HG03108 (cell line): ENCODE measurements around the gene CEP55.

Experiments used
- ATAC-seq: cut with Tn5 transposase; IDR thresholded peaks from one replicate; pipeline ENCODE4 v1.9.1; 2021; ENCODE audit warnings: moderate library complexity; ENCODE audit not compliant: unreplicated experiment

Gene CEP55

GRCh38 chr10:93468461-93469213, 27.8 kb upstream of the CEP55 start:
- ATAC-seq = no peak

GRCh38 chr10:93469454-93469853, 27.0 kb upstream of the CEP55 start:
- no peak for ATAC-seq

DNA sequence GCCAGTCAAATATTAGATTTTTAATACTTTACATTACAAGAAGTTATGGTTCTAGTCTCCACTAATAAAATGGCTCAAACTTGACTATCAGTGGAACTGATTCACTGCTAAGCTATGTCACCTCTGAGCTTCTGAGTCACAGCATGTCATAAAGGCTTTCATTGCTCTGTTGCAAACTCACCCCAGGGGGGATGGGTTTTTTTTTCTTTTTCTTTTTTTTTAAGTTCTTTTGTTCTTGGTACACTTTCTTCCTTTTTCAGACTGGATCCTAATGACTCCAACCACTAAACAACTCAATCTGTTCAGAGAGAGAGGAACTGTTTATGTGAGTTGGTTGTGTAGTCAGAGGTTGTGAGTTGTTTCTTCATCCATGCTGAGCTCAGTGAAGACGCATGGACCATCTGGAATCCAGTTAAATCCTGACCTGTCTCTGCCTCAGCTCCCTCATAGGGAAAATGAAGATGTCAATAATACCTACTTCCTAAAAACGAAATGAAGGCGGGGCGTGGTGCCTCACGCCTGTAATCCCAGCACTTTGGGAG, 25.2 kb upstream of the CEP55 start:
- ATAC-seq = no peak

DNA sequence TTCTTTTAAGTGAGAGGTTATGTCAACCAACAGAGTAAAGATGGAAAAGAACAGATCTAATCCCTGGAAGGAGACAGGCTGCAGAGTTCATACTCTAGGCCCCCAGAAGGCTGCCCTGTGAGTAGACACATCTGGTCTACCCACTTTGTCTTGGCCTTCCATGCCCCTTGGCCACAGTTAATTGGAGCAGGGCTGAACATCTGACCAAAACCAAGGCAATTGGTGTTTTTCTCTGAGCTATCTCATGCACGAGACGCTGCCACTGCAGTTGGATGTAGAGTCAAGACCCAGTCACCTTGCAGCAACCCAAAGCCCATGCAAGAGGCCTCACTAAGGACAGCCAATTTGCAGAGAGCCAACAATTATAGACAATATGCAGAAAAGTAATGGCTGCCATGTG, 23.3 kb upstream of the CEP55 start:
- no peak for ATAC-seq

DNA sequence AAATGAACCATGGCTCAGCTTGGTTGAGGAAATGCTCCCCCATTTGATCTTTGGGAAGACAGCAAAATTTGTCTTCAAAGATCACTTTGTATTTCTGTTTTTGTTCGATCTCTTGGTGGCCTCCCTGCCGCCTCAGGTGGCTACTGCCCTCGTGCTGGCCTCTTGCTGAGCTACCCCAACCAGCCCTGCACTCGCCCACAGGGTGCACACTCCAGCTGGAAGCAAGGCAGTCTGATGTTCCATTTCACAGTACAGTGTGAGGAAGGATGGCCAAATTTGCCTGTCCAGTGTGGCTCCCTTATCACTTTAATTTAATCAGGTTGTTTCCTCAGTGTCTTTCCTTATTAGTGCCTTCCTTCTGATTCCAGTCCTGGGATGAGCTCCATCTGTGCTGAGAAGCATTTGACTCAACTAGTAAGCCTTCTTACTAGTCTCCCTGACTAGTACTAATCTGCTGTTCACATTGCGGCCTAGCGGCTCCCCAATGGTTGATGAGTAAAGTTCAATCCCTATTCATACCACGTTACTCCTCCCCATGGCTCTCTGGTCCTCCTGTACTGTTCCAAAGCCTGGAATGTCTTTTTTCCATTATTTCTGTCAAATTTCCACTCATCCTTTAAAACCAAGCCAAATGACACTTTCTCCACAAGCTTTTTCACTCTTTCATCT, 22.5 kb upstream of the CEP55 start:
- ATAC-seq = no peak

- no peak for ATAC-seq
Measured at GRCh38 chr10:93475227-93475626, 21.2 kb upstream of the CEP55 start.

GRCh38 chr10:93475871-93476270, 20.5 kb upstream of the CEP55 start:
- ATAC-seq = no peak

GRCh38 chr10:93476756-93477155, 19.7 kb upstream of the CEP55 start:
- no peak for ATAC-seq

GRCh38 chr10:93478873-93479272, 17.5 kb upstream of the CEP55 start:
- no peak for ATAC-seq

DNA sequence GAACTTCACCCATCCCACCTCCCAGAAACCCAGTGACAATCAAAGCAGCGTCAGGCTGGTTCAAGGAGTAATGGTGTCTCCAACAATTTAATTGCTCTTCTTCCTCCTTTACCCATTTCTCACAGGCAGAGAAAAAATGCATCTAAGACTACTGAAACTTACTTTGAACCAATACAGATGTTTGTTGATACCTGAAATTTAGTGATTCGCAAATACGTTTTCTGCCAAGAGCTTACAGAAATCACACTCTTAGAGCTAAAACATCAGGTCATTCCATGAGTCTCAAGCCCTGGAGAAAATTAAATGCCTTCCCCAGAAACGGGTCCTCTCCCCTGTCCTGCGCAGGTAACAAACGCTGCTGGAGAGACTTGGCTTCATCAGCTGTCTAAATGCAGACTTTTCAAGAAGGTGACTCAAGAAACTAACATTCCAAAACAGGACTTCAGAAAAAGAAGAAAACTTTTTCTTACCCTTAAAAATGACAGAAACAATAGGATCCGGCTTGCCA, 14.7 kb upstream of the CEP55 start:
- ATAC-seq = no peak

- peak; percentile 69 for ATAC-seq
Measured at GRCh38 chr10:93482145-93482834, 14.1 kb upstream of the CEP55 start, which contains the start of gene MYOF. Gene MYOF, minus strand, starts transcription at chr10:93482334. Its CDS starts 140 bp downstream, at chr10:93482194.

- ATAC-seq = no peak
Measured at GRCh38 chr10:93485690-93486089, 10.7 kb upstream of the CEP55 start.

- no peak for ATAC-seq
Measured at GRCh38 chr10:93488956-93489528, 7.4 kb upstream of the CEP55 start.

DNA sequence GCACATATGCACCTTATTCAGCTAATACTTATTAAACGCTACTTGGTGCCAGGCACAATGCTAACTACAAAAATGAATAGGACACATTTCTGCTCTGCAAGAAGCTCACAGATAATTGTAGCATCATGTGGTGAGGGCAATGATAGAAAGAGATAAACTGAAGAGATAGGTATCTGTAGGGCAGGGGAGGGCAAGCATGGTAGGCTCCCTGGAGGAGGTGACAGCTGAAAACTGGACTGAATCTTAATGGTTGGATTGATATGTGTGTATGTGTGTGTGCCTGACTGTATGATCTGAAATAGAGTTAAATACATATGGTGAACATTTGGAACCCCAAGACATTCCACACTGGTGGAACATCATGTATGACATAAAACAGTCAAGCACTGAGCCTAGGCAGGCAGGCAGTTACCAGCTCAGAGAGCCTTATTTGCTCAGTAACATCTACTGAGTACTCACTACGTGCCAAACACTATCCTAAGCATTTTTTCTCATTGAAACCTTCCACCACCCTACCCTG, 4.8 kb upstream of the CEP55 start:
- no peak for ATAC-seq

DNA sequence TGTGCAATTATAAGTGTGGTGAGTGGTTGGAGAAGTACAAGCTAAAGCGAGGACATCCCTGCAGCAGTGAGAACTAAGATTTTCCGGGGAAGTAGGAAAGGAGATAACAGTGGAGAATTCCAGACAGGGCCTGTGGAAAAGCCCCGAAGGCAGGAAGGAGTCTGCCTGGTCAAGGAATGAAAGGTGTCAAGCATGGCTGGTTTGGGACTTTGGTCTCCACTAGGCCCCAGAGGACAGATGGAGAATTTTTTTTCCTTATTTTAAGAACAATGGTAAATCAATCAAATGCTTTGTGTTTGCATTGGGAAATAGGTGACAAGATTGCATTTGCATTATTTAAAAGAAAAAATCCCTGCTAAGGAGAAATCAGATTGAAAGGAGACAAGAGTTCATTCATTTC, 3.2 kb upstream of the CEP55 start:
- ATAC-seq = no peak

DNA sequence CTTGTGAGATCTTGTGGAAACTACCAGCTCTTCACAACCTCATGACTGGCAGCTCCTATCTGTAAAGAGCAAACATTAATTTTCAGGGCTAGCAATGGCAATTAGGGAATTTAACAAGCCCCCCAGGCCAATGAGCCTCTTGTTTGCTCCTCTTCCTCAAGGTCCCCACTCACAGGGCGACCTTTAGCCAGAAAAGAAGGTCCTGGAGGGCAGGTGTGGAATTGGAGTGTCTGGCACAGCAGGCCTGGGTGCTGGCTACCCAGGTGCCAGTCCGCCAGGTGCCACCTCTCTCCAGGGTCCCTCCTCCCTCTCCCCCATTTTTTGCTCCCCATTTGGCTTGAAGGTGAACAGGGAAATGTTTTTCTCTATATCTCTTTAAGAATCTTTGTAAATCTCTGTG, 1.9 kb upstream of the CEP55 start:
- ATAC-seq = no peak

DNA sequence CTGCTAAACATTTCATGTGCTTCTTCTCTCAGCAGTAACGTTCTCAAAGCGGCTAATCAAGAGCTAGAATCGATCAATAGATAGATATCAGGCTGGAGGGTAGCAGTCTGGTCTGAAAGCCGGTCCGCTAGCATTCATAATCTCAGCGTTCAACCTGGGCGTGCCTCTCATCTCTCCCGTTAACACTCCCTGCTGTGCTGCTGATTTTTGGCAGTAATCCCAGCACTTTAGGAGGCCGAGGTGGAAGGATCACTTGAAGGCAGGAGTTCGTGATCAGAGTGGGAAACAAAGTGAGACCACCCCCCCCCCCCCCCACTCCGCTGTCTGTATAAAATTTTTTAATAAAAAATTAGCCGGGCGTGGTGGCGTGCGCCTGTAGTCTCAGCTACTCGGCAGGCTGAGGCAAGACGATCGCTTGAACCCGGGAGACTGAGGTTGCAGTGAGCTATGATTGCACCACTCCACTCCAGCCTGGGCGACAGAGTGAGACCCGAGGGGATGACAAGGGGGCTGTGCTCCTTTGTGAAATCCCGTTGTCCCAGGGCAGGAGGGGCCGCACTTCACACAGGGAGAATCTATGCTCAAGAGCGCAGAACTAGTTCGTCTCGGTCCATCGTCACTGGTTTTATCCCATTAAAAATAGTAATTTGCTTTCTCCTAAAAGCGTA, 624 bp upstream of the CEP55 start:
- peak; percentile 10 for ATAC-seq

DNA sequence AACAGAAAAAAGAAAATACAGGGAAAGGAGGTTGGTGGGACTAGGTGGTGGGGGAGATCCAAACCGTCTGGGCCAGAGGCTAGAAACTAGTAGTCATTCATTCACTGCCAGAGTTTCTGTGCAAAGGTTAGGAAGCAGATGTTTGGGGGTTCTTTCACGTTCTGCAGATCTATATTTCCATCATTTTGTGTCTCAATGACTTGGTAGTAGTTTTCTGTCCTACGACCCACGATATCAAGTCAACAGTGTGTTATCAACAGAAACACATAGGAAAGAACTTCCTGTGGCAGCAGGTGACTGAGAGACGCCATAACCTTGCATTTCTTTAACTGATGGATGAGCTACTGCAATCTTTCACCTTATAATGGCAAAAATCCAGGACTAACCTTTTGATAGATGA, 1.8 kb downstream of the CEP55 start:
- no peak for ATAC-seq

DNA sequence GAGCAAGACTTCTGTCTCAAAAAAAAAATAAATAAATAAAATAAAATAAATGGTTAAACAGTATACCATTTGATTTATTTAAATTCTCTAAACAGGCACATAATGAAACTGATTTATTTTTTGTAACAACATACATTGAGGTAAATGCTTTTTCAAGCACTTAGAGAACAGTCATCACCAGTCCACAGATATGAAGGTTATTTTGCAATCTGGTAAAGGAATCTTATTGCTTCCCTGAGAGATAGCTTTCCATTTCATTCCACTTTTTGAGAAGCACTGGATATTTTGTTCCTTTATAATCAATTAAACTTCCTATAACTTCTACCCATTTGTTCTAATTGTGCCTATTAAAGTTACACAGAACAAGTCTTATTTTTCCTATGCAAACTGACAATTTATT, 5.2 kb downstream of the CEP55 start:
- ATAC-seq = no peak

- ATAC-seq = peak; percentile 82
Measured at GRCh38 chr10:93503075-93503474, 6.7 kb downstream of the CEP55 start.
